AG20443 (cell line): Measurements from ENCODE around the gene HIBADH.
A peak's percentile ranks its signal among the peaks of the same experiment; 100 is the strongest.
"Not testable (repeated sequence)": the region's sequence is repeated elsewhere in the genome, so short reads cannot be mapped to it uniquely, and the experiment has no call there.

Source experiments
- DNase-seq: peaks from one replicate; pipeline ENCODE4 v3.0.0; 2012; ENCODE audit warnings: low spot score, mixed read lengths

Gene HIBADH

DNA sequence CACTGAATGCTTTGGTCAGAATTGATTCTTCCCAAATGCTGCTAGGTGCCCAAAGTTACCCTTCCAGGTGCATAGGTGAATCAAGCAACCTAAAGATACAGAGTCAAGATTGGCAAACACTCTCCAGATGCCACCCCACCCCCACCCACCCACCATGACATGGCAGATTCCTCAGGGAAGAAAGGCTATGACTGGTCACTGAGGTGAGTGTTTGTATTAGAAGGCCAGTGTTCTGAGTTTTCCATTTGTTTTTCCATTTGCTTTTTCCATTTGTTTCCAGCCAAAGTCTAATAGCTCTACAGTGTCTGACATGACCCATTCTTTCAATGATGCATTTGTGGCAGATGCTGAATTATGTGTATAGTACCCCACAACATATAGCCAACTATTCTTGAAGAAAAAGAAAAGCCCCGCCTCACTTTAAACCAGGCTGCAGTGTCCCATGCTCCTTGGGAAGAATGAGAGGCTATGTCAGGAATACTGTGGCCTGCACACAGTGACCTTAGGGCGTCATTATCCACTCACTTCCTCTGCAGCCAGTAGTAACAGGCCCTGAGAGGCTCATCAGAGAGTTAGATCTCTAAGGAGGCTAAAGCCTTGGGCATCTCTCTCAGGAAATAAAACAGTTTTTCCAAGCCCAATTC lies 16.1 kb upstream of the HIBADH start:
- DNase-seq: peak; percentile 18

DNA sequence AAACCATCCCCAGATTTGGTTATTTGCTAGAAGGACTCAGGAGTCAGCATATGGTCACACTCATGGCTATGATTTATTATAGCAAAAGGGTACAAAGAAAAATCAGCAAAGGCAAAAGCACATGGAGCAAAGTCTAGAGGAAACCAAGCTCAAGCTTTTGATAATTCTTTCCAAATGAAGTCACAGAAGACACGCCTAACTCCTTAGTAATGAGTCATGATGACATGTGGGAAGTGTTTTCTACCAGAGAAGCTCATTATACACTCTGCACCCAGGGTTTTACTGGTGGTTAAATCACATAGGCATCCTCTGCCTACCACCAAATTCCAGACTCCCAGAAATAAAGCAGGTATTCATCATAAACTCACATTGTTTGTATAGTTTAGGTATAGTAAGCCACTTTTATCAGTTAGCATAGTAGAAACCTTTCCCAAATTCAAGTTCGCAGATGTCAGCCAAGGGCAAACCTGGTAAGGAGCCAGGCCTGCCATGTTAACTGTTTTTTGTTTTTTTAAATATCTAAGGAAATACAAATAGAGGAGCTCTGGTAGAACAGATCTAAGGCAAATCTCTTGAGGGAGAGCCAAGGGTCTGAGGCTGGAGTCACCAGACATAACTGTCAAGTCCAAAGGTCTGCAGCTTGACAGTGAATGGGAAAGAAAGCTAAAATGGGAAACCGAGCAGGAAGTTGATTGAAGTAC lies 15.4 kb upstream of the HIBADH start:
- DNase-seq: peak; percentile 86

DNA sequence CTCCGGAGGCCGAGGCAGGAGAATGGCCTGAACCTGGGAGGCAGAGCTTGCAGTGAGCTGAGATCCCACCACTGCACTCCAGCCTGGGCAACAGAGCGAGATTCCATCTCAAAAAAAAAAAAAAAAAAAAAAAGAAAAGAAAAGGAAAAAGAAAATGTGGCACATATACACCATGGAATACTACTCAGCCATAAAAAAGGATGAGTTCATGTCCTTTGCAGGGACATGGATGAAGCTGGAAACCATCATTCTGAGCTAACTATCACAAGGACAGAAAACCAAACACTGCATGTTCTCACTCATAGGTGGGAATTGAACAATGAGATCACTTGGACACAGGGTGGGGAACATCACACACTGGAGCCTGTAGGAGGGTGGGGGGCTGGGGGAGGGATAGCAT lies 11.4 kb upstream of the HIBADH start:
- not testable (repeated sequence) for DNase-seq

DNA sequence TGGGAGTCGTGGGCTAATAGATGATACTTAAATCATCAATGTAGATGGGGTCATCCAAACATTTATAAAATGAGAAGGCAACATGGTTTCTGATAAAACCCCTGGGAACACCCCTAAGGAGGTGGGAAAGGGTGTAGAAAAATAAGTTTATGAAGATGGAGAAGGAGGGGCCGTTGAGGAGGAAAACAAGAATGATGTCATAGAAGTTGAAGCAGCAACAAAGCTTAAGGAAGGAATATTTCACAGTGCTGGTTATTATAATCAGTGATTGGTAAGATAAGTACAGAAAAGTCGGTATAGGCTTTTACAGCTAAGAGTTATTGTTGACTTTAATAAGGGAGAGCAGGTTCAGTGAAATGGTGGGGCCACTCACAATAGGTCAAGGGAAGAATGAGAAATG lies 9.0 kb upstream of the HIBADH start:
- no peak for DNase-seq

DNA sequence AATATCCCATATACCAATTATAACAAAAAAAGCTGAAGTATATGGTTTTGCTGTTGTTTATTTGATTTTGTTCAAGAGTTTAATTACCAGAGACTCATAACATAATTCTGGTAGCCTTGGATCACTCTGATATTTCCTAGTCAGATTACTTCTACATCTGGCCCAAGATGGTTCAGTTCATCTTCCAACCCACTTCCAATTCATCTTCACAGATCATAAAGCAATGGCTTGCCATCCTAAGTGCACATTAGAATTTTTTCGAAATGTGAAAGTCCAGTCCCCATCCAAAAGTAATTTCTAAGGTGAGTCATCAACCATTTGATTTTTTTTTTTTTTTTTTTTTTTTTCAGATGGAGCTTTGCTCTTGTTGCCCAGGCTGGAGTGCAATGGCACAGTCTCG lies 8.0 kb upstream of the HIBADH start:
- DNase-seq: peak; percentile 32

DNA sequence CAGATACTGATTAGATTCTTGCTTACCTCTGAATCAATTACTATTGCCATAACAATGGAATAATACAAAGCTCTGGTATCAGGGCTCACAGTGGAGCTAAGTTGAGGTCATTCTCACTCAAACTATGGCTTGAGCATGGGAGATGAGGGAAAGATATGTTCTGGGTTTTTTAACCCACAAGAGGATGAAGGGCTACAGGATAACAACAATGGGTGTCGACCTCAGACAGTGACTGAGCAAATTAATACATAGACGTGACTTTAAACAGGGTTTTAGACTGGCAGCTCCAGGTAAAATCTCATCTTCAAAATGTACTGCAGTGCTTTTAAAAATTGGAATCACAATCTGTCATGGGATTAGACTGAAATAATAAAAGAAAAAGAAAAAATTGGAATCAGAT lies 7.5 kb upstream of the HIBADH start:
- DNase-seq: no peak

DNA sequence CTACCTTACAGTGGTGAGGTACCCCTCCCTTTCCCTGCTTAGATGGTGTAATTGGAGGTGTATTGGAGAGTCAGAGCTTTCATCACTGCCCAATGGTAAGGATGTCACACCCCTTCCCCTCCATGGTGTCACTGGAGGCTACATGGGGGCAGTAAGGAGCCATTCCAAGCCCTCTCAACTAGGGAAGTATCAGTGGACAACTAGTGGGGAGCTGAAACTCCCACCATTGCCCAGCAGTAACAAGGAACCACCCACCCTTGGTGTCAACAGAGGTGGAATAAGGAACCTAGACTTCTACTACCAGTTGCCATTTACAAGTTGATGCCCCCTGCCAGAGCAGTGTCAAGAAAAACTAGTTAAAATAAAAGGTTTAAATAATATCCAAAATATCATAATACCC lies 2.8 kb upstream of the HIBADH start:
- no peak for DNase-seq

DNA sequence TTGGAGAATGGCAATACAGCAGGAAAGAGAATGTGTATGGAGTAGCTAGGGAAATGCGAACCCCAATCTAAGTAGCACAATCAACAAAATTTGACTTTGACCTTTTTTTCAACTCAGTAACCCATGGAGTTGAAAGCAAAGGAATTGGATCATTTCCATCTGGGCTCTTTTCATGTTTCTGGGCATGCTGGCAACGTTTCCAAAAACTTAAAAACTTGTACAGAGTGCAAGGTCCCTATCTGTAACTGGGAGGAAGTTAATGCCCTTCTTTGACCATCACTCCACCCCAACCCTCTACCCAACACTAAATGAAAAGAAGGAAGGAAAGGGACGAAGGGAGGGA lies 1.3 kb upstream of the HIBADH start:
- no peak for DNase-seq

DNA sequence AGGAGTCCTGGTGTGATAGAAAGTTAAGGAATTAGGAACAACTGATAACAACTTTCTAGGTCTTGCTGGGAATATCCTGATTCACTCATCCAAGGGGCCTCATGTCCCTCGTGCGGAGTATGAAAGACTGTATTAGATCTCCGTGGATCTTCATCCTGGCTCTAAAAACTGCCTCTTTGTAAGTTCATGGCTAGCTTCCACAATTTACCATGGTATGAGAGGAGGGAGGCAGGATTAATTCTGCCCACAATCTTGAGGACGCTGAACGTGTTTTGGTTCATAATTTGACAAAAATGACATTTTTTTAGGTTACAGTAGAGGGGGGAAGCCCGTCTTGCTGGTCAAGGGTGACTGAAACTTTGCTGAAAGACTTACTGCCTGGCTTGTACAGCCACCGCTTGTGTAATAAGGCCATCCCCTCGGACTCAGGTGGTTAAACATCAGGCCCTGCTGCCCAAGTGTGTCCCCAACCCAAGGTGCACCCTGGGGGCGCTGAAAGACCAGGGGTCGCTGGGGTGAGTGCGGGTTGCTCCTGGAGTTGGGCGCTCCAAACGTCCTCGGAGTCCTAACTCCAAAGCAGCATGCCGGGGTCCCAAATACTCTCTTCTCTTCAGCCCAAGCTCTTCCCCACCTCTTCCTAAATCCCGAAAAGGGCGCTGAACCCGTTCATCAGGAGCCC lies 733 bp downstream of the HIBADH start:
- peak; percentile 23 for DNase-seq

DNA sequence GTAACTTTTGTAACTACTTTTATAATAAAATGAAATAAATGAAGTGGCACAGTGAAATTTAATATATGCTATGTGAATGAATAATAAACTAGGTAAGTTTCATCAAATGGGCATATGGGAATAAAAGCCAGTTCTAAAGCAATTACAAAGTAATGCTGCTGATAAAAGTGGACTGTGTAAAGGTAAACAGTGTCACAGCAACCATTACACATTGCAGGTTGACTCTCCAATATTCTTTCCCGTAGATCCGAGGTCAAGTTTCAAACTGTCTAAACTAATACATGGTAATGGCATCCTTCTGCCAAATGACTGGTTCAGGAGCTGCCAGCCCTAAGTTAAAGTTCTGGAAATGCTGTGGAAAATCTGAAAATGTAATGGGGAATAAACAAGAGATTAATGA lies 6.0 kb downstream of the HIBADH start:
- DNase-seq: no peak

DNA sequence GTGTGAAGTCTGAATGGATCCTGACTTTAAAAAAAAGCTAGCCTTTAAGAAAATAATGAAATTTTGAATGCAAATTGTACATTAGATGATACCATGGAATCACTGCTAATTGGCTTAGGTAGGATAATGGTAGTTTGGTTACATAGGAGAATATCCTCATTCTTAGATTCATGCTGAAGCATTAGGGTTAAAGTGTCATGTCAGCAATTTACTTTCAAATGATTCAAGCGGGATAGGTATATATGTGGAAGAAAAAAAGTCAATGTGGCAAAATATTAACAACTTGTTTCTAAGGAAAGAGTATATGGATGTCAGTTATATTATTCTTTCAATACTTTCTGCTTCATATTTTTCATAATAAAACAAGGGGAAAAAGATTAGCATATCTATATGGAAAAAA lies 7.5 kb downstream of the HIBADH start:
- DNase-seq: no peak

DNA sequence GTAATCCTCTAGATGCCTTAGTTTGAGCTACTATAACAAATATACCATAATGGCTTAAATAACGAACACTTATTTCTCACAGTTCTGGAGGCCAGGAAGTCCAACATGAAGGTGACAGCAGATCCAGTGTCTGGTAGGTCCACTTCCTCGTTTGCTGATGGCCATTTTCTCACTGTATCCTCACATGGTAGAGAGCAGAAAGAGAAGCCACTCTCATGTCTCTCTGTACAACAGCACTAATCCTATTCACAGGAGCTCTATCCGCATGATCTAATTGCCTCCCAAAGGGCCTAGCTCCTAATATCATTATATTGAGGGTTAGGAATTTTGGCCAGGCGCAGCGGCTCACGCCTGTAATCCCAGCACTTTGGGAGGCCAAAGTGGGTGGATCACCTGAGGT lies 10.2 kb downstream of the HIBADH start:
- no peak for DNase-seq

DNA sequence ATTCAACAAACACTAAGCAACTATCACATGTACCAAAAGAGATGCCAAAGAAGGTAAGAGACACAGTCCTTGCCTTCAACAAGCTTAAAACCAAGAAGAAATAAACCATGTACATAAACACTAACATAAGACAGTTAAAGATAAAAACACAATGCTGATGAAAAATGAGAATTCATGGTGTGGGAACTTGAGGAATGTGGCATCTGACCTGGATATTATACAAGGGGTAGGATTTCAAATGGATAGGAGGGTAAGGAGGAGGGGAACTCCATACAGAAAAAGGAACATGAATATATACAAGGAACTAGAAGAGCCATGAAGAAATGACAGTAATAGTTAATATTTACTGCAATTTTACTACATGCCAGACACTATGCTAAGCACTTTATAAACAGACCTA lies 11.0 kb downstream of the HIBADH start:
- DNase-seq: no peak

DNA sequence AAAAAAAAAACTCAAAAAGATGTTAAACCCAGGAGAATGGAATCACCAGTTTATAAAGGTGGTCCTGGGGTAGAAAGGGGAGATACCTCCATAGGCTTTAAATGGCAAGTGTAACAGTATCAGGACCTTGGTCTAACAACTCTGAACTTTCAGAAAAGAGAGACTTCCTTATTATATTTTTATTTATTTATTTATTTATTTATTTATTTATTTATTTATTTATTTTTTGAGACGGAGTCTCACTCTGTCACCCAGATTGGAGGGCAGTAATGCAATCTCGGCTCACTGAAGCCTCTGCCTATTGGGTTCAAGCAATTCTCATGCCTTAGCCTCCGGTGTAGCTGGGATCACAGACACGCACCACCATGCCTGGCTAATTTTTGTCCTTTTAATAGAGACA lies 12.4 kb downstream of the HIBADH start:
- no peak for DNase-seq

DNA sequence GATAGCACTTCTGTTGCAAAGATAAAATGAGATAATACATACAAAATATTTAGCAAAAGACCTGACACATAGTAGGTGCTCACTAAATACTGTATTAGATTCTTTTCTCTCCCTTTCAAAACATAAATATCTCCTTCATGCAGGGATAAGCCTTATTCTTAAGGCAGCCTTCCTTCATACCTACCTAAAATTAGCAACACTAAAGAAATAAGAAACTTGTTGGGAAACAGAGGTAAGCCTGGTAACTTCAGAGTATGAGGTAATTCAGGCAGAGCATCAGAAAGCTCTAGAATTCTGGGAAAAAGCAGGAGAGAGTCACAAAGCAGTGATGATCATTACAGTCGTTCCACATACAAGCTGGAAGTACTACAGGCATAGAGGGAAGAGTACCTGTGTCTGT lies 15.2 kb downstream of the HIBADH start:
- no peak for DNase-seq

DNA sequence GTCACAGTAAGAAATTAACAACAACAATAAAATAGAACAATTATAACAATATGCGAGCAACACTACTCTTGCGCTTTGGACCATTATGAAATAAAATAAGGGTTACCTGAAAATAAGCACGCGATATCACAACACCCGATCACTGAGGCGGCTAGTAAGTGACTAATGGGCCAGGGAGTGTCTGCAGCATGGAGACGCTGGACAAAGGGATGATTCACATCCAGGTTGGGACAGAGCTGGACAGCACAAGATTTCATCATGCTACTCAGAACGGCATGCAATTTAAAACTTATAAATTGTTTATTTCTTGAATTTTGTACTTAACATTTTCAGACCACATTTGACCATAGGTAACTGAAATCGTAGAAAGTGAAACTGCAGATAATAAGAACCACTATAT lies 15.6 kb downstream of the HIBADH start:
- peak; percentile 39 for DNase-seq

DNA sequence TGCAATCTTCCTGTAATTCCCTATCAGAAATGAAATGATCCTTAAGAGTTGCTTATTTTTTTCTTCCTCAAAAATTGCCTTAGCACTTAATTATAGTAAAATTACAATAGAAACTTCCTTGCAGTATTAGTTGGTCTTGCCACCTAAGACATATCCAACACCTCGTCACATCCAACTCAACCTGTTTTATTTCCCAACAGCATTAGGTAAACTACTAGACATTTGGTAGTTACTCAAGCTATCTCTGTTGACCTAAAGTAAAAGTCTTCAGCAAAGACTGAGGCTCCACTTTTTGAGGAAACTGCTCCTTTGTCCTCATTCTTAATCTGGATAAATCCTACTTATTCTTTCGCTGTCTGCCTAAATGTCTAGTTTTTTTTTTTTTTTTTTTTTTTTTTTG lies 20.4 kb downstream of the HIBADH start:
- no peak for DNase-seq

DNA sequence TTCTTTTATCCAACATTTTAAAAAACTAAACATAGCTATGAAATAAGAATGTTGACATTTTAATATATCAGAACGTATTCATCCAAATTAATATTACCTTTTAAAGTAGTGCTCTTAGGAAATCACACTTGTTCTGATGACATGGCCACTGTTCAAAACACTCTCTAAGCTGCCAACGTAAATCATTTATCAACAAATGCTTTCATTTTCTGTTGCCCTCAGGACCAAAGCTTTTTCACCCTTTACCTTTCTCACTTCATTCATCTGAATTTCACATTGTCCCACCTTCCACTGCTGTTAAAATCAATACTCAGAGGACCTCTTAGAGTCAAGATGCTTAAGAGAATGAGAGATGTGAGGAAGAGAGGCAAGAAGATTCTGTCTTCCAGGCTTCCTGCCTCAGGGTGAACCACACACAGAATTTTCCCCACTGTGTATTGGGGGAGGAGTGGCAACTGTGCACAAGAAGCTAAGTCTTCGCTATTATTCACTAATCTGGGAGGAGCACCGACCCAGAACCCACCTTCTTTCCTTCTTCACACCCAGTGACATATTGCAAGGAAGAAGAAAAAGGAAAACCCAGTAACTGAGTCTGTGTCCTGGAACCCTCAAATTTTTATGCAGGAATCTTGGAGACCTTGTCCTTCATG lies 21.0 kb downstream of the HIBADH start:
- peak; percentile 27 for DNase-seq

DNA sequence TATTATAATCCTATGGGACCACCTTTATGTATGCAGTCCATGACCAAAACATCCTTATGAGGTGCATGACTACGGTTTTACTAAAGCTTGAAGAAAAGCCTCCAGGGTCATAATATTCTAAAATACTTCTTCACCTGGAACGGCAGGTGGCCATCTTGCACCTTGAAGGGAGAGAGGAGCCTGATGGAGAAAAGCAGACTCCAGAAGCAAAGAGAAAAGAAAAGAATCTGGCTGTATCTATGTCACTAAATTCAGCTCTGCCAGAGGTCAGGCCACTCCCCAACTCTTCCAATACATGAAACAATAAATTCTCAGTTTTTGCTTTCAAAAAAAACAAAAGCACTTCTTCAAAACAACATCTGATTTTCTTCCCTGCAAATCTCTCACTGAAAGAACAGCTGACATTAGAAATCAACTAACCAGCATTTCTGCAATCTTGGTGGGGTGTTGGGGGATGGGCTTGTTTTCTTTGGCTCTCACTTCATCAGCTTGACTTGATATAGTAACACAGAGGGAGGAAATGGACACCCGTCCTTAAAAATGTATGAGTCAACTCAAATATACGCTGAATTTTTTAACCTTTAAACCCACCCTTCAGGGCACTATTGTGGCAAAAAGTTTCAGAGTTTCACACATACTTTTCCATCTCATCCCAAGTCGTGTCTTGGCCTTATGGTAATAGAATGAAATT lies 21.7 kb downstream of the HIBADH start:
- DNase-seq: peak; percentile 13

DNA sequence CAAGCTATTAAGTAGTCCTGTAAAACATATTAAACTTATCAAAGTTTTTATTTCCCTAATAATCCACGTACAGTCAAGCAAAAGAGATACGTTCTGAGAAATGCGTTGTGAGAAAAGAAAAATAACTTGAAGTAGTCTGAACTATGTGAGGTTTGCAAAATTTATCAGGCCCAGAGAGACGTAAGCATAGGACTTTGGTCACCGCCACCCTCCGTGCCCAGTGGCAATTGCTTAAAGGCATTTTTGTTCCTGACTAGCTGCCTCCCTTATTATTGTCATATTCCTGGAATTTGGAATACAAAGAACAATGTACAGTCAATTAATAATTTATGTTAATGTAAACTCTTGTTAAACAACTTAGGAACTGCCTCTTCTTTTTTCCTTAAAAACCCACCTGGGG lies 22.8 kb downstream of the HIBADH start:
- no peak for DNase-seq

DNA sequence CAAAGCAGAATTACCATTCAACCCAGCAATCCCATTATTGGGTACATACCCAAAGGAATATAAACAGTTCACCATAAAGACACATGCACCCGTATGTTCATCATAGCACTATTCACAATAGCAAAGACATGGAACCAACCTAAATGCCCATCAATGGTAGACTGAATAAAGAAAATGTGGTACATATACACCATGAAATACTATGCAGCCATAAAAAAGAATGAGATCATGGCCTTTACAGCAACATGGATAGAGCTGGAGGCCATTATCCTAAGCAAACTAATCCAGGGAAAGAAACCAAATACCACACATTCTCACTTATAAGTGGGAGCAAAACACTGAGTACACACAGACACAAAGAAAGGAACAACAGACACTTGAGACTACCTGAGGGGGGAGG lies 23.6 kb downstream of the HIBADH start:
- DNase-seq: not testable (repeated sequence)

DNA sequence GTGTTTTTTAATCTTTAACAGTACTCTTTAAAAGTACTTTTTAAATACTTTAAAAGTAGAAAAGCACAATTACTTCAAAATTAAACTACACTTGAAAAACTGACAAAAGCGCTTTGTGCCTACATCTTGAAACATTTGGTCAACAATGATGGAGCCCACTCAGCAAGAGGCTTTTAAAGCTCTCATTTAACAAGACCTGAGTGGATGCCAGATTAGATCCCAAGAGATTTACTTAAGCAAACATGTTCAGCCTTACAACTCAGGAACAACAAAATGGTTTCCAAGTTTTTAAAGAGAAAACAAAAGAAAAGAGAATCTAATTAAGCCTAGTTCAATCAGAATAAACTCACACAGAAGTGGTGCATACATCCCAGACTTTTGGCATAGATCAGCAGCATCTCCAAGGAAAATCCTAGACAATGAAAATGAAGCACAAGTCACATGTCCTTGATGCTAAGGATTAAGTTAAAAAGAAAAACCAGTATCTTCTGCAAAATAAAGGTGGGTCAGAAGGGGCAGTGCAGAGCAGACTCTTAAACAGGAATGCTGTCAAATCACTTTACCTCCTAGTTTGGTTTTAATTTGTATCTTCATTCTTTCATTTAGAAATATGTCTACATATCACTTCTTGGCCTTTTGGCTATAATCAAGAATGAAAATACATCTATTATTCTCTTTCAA lies 26.2 kb downstream of the HIBADH start:
- no peak for DNase-seq
